SH-SY5Y (cell line): ENCODE measurements around the gene SLC6A20.

ENCODE experiments used
- GATA2 ChIP-seq: IDR thresholded peaks from 2 replicates; pipeline ENCODE4 v1.6.1; 2011; ENCODE audit warnings: mild to moderate bottlenecking, low read depth, low read length
- GATA3 ChIP-seq: IDR thresholded peaks from 2 replicates; pipeline ENCODE4 v1.6.1; 2011; ENCODE audit warnings: low read depth, mild to moderate bottlenecking, low read length, moderate library complexity

DNA sequence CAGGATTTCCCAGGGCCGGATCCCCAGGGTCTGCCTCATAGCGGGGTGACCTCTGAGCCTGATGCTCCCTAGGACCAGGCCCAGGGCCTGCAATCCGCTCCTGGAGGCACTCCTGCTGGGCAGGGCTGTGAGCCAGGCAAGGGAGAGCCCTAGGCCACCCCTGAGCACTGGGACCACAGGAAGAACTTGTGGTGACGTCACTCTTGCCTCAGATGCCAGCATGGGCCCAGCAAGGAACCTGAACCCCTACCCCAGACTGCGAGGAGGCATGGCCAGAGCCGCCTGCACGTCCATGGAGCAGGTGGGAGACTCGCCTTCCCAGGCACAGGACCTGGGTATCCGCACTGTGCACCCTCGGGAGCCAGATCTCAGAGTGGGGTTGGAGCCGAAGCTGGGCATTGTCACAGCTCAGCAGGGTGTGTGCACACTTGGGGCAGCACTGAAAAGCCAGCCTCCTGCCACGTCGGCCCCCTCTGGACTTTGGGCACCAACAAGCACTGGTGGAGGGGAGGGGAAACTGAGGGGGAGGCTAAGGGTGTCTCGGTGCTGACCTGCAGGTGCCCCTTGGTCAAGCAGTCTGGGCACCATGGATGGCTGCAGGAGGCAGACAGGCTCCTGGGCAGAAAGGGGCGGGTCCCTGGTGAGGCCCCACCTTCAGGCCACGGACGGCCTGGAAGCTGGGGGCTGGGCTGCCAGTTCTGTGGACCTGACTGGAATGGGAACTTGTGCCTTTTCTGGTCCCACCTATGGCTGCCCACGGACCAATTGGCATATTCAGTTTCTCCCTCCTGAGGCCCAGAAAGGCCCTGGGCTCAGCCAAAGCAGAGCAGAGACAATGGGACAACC is 49.3 kb downstream of the SLC6A20 start:
- TF ChIP-seq GATA3 (no peak), GATA2 (no peak)
